ENCODE data around the gene MRNIP.

GRCh38 chr5:179905161-179905560 lies 46.5 kb upstream of the MRNIP start:
- TF ChIP-seq GATA2 (IDR thresholded peaks at IDR 0.05; ENCODE audit: low read depth, low read length) (no peak), GATA3 (IDR thresholded peaks at IDR 0.05; ENCODE audit: low read depth, low read length) (no peak)
